CD4-positive, alpha-beta T cell treated with Interleukin-17A for 4 hours (primary cell): Measurements from ENCODE around the gene TMEM116.
"Not testable (repeated sequence)": the region's sequence is repeated elsewhere in the genome, so short reads cannot be mapped to it uniquely, and the experiment has no call there.

Source experiments
- DNase-seq: peaks from one replicate; pipeline ENCODE4 v3.0.0-alpha.2; 2020; ENCODE audit warnings: mixed read lengths

The TMEM116 gene

GRCh38 chr12:111975161-111975931 lies 37.6 kb downstream of the TMEM116 start:
- no peak for DNase-seq

GRCh38 chr12:111971800-111972199 lies 41.2 kb downstream of the TMEM116 start:
- no peak for DNase-seq

GRCh38 chr12:111964935-111965334 lies 48.0 kb downstream of the TMEM116 start:
- no peak for DNase-seq

GRCh38 chr12:111959518-111959917 lies 53.4 kb downstream of the TMEM116 start:
- DNase-seq: not testable (repeated sequence)

DNA sequence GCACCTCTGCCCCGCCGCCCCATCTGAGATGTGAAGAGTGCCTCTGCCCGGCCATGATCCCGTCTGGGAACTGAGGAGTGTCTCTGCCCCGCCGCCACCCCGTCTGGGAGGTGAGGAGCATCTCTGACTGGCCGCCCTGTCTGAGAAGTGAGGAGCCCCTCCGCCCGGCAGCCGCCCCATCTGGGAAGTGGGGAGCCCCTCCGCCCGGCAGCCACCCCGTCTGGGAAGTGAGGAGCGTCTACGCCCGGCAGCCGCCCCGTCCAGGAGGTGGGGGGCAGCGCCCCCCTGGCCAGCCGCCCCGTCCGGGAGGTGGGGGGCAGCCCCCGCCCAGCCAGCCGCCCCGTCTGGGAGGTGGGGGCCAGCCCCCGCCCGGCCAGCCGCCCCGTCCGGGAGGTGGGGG lies 55.7 kb downstream of the TMEM116 start:
- DNase-seq: not testable (repeated sequence)

DNA sequence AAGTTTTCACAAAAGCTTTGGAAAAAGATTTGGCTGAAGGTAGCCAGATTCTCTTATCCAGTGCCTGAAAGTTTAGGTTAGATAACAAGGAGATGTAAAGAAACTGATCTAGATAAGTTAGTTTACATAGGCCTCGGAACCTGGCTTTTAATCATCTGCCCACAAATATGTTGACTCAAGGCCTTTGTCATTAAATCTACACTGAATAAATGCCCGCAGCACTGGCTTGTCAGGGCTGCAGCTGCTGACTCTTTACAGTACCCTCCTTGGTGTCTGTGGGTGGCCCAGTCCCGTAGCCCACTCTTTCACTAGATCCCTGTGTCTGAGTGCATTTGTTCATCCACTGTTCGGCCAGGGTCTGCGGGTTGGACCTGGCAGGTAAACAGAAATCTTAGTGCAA lies 58.0 kb downstream of the TMEM116 start:
- DNase-seq: no peak

DNA sequence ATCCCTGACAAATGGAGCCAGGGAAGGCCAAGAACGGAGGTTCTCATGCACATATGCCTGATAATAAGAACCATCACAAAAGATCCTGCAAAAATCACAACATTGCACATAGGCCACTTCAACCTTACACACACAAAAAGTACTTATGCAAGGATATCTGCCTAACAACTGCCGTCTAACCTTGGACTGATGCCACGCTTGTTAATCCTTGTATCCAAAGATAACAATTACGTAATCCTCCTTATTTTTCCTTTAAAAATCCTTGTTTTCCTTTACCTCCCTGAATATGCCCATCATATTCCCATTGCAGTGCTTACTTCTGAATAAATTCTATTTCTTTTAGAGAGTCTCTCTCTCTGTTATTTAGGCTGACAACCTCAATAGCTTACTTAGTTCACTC lies 59.5 kb downstream of the TMEM116 start:
- DNase-seq: no peak

DNA sequence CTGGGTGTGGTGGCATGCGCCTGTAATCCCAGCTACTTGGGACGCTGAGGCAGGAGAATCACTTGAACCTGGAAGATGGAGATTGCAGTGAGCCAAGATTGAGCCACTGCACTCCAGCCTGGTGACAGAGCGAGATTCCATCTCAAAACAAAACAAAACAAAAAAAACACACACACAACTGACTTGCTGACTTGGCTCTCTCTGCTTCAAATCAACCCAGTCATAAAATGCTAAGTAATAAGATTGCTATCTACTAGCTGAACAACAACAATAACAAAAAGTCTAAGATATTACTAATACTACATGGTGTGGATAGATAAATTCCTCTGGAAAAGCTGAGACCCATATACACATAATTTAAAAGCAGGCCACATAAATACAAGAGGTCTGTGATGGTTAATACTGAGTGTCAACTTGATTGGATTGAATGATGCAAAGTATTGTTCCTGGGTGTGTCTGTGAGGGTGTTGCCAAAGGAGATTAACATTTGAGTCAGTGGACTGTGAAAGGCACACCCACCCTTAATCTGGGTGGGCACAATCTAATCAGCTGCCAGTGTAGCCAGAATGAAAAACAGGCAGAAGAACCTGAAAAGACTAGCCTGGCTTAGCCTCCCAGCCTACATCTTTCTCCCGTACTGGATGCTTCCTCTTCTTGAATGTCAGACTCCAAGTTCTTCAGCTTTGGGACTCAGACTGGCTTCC lies 60.7 kb downstream of the TMEM116 start:
- DNase-seq: not testable (repeated sequence)

DNA sequence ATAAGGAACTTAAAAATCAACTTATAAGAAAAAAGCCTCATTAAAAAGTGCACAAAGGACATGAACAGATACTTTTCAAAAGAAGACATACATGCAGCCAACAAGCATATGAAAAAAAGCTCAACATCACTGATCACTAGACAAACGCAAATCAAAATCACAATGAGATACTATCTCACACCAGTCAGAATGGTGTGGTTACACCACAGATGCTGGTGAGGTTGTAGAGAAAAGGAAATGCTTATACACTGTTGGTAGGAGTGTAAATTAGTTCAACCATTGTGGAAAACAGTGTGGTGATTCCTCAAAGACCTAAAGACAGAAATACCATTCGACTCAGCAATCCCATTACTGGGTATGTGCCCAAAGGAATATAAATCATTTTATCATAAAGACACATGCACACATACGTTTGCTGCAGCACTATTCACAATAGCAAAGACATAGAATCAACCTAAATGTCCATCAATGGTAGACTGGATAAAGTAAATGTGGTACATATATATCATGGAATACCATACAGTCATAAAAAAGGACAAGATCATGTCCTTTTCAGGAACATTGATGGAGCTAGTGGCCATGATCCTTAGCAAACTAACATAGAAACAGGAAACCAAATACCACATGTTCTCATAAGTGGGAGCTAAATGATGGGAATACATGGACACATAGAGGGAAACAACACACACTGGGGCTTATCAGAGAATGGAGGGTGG lies 61.8 kb downstream of the TMEM116 start:
- not testable (repeated sequence) for DNase-seq

DNA sequence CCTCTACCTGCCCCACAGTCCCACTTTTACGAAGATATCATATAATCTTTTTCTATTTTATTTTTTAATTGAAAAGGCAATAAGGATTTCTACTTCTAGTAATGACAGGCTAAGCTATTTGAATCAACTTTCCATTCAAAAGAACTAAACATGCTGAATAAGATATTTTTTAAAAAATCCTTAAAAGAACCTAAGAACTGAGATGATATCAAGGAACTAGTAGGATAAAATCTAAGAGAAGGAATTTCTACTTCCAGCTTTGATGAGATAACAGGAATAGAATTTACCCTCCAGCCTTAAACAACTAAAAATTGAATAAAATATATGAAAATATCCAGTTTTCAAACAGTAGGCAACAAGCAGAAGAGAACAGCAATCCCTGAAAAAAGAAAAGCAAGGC lies 69.0 kb downstream of the TMEM116 start:
- DNase-seq: no peak

DNA sequence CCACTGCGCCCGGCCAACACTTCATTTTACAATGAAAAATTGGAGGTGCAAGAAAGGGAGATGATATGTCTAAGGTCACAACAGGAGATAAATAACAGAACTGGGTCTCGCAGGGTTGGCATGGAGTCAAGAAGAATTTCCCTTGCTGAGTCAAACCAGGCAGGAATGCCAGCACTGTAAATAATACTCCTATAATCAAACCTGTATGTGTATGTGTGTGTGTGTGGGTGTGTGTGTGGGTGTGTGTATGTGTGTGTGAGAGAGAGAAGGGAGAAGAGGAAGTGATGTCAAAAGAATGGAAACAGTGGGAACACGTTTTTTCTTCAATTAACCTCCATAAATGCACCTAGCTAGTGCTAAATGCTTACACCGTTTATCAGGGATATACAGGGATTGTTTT lies 70.4 kb downstream of the TMEM116 start:
- no peak for DNase-seq

- DNase-seq: no peak
These were observed 75.5 kb downstream of the TMEM116 start for GRCh38 chr12:111937429-111937828.

DNA sequence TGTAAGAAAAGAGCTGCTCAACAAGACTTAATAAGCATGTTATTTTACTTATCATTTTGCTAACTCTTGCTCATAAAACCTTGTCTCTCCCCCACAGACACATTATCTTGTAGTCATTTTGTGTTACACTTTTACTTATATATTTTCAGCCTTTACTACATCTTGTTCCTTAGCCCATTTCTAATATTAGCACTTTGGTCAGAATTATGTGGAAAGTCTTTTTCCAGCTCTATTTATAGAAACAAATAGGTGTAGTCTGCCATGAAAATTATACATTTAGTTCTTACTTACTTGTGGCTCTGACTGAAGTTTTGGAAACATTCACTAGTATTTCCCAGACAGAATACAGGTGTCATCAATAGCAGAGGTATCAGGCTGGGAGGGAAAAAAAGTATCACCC lies 76.1 kb downstream of the TMEM116 start:
- DNase-seq: no peak

GRCh38 chr12:111932241-111932640 lies 80.7 kb downstream of the TMEM116 start:
- DNase-seq: no peak

DNA sequence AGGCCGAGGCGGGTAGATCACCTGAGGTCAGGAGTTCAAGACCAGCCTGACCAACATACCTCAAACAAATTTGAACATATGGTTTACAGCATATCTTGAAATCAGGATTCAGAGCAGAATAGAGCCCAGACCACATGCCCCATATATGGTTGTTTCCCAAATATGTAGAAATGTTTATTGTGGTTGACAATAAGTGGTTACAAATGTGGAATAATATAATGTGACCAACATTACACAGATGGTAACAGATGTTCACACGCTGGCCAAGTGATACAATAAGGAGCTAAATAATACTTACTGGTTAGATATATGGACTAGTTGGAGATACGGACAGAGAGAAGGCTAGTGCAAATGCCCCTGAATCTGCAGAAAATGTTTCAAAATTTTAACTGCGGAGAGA lies 85.6 kb downstream of the TMEM116 start:
- DNase-seq: no peak

- no peak for DNase-seq
These were observed 86.3 kb downstream of the TMEM116 start for GRCh38 chr12:111926631-111927030.

DNA sequence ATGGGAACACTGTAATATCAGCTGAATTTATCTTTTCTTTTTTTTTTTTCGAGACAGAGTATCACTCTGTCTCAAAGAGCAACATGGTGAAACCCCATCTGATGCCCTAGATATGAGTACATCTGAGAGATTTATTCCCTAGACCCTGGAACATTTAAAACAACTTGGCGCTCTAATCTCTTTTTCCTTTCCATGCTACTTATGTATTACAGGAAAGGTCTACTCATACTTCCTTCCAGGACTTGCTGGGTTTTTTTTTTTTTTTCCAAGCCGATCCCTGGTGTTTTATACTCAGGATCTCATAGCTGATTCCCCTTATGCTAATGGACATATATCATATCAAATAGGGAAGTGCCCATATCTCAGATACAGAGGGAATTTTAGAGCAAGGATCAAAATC lies 87.8 kb downstream of the TMEM116 start:
- DNase-seq: no peak

- no peak for DNase-seq
These were observed 105.2 kb downstream of the TMEM116 start for GRCh38 chr12:111907740-111908139.

DNA sequence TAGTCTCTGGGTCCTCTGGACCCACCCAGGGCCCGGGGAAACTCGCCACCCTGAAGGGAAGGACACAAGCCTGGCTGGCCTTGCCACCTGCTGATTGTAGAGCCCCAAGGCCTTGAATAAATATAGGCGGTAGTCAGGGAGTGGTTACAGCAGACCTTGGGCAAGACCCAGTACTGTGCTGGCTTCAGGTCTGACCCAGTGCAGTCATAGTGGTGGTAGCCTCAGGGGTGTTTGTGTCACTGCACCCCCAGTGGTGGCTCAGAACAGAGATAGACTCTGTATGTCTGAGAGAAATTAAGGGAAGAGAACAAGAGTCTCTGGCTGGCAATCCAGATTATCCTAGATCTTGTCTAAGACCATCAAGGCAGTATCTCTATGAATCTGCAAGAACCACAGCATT lies 107.5 kb downstream of the TMEM116 start:
- no peak for DNase-seq

DNA sequence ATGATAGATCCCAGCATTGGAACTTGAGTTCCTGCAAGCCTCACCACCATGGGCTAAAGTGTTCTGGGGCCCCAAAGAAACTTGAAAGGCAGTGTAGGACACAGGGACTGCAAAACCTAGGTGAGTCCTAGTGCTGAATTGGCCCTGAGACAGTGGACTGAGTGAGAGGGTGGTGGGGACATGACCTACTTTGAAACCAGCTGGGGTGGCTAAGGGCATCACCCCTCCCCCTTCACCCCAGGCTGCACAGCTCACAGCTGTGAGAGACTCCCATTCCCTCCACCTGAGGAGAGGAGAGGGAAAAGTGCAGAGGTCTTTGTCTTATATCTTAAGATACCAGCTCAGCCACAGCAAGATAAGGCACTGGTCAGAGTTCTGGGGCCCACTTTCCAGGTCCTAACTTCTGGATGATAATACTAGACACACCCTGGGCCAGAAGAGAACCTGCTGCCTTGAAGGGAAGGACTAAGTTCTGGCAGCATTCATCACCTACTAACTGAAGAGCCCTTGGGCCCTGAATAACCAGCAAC lies 108.5 kb downstream of the TMEM116 start:
- DNase-seq: no peak

DNA sequence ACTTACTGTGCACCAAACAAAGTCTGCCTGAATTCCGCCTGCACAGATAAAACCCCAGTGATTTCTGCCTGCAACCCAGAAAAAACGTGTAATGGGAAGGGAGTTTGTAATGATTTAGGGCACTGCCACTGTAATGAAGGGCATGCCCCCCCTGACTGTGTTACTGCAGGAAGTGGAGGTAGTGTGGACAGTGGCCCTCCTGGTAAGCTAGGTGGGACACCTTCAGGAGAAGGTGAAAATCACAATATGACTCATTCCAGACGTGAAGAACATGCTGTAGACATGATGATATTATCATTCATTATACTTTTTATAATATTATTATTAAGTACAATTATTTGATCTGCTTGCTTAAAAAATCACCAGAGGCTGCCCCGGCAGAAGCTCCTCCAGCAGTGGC lies 111.8 kb downstream of the TMEM116 start:
- DNase-seq: no peak

DNA sequence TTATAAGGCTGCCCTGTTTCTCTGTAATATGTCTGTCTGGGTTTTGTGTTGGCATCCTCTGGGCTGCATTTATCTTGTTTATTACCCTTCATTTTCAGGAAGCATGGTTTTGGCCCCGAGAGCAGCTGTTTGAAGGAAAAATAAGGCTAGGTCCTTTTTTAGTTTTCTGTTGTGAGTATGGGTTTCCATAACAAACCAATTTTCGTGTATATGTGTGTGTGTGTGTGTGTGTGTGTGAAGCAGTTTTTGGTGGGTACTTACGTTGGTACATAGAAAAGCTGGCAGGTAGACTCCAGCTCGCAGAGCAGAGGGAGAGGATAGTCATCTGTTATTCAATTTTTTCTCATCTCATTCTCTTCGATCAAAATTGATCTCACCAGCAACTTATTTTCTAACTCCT lies 118.4 kb downstream of the TMEM116 start:
- no peak for DNase-seq

- no peak for DNase-seq
These were observed 119.7 kb downstream of the TMEM116 start for GRCh38 chr12:111893287-111893686.
